ENCODE data around the gene DLGAP4. TPM values are rescaled to one million over a fixed set of nuclear protein-coding genes. Genes with fewer than 3 reads are reported as not detected.
A peak's percentile ranks its signal among the peaks of the same experiment; 100 is the strongest.

The DLGAP4 gene
- total and polyA plus RNA-seq, 4 donors = 33.2 to 150 (median 97.7) TPM

DNA sequence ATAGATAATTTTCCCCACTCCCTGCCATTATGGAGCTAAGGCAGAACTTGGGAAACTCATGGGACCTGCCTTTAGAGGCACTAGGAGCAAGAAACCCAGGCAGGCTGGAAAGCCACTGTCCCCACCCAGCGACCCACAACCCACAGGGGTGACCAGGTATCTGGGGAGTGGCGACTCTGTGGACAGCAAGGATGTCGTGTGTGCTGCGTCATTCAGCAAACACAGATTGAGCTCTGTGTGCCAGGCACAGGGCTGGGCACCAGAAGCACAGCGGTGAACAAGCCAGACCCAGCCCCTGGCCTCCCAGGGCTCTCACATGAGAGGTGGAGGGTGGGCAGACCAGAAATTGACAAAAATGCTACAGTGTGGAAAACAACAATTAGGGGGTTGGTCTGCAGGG lies 27.7 kb downstream of the DLGAP4 start:
- no peak for ATAC-seq (ENCODE audit: low FRiP score)
- Histone ChIP-seq H3K27ac (ENCODE audit: low read depth in 1 of 2, low read length in 2 of 2) (no peak overlapping the region), H3K36me3 (ENCODE audit: control insufficient read depth in 1 of 2, insufficient read depth in 2 of 2, low read length in 1 of 2) (no peaks in the 10 kb centered on the region), H3K4me1 (ENCODE audit: control insufficient read depth in 1 of 2, insufficient read depth in 2 of 2, low read length in 2 of 2) (no peaks in the 10 kb centered on the region), H3K4me3 (ENCODE audit: low read length in 2 of 2) (no peak overlapping the region), H3K27me3 (ENCODE audit: control insufficient read depth in 1 of 2, insufficient read depth in 2 of 2, low read length in 1 of 2) (no peaks in the 10 kb centered on the region), H3K9me3 (ENCODE audit: control insufficient read depth, low read length) (no peaks in the 10 kb centered on the region)
- 78 to 80% methylated on average over 5 of the region's 5 CpGs for WGBS, 2 donors
- intact Hi-C loops (cut with DNase I) = no loop called here
- DNase-seq = peak in 1 of 2 donors; percentile 20

DNA sequence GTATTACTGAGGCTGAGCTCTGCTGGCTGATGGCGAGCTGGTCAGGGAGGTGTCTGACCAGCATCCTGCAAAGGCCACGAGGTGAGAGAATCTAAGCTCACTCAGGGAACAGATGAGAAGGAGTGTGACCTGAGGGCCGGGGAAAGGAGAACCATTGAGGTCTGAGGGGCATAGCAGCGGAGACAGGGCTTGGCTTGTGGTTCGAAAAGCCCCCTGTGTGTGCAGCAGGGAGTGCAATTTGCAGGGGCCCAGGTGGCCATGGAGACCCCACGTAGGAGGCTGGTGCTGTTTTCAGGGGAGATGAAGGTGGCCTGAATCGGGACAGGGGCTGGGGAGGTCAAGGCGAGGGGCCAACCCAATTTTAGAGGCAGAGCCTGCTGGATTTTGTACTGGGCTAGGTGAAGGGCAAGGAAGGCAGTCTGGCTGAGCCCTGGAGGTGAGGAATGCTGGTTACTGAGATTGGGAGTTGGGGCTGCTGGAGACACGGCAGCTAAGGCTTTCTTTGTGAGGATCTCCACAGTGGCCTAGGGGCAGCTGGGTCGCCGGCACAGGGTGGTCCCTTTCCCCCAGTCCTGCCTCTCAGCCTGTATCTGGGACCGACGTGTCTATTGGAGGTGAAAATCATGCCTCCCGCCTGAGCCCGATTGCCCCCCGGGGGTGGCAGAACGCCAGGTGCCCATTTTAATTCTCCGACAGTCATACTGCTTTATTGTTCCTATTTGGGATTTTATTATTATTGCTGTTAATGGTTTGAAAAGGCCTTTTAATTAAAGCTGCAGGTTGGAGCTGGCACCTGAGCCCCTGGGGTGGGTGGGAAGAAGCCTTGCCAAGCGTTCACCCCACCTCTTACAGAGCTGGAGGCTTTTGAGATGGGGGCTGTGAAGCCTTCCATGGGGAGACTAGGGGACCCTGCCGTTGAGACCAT lies 28.4 kb downstream of the DLGAP4 start:
- Histone ChIP-seq H3K4me1 (ENCODE audit: control insufficient read depth in 1 of 2, insufficient read depth in 2 of 2, low read length in 2 of 2) (no peaks in the 10 kb centered on the region), H3K4me3 (ENCODE audit: low read length in 2 of 2) (no peak overlapping the region), H3K36me3 (ENCODE audit: control insufficient read depth in 1 of 2, insufficient read depth in 2 of 2, low read length in 1 of 2) (no peaks in the 10 kb centered on the region), H3K9me3 (ENCODE audit: control insufficient read depth, low read length) (no peaks in the 10 kb centered on the region), H3K27ac (ENCODE audit: low read depth in 1 of 2, low read length in 2 of 2) (no peak overlapping the region), H3K27me3 (ENCODE audit: control insufficient read depth in 1 of 2, insufficient read depth in 2 of 2, low read length in 1 of 2) (no peaks in the 10 kb centered on the region)
- no peak for ATAC-seq (ENCODE audit: low FRiP score)
- WGBS, 2 donors = 53 to 56% methylated on average over 20 of the region's 20 CpGs
- peak in 1 of 2 donors; percentile 34 for DNase-seq
- intact Hi-C loops (cut with DNase I) = no loop called here

DNA sequence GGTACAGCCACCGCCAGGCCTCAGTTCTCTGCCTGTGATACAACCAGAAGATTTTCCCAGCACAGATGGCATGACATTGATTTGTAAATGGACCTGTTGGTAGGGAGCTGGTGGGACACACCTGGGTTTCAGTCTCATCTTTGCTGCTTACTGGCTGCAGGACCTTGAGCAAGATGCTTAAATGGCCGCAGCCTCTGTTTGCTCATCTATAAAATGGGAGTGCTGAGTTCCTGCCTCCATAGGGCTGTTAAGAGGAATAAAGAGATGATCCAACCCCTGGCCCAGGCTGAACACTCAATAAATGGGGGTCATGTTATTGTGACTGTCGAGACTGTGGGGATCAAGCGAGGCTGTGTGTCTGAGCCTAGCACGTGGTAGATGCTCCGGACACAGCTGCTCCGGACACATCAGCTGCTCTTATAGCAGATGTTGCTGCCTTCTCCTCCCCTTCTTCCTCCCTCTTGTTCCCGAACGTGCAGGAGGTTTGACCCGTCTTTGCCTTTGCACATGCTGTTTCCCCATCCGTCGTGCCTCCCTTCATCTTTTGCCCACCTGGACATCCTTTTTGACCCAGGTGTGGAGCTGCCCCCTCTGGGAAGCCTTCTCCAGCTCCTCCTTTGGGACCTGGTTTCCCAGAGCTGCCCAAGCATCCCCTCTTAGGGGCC lies 29.2 kb downstream of the DLGAP4 start:
- intact Hi-C loops (cut with DNase I) = no loop called here
- 79 to 83% methylated on average over 12 of the region's 12 CpGs for WGBS, 2 donors
- no peaks in the 10 kb centered on the region for H3K4me1 ChIP-seq (ENCODE audit: control insufficient read depth in 1 of 2, insufficient read depth in 2 of 2, low read length in 2 of 2)
- no peaks in the 10 kb centered on the region for H3K36me3 ChIP-seq (ENCODE audit: control insufficient read depth in 1 of 2, insufficient read depth in 2 of 2, low read length in 1 of 2)
- H3K27ac ChIP-seq (ENCODE audit: low read depth in 1 of 2, low read length in 2 of 2) = no peak overlapping the region
- H3K9me3 ChIP-seq (ENCODE audit: control insufficient read depth, low read length) = no peaks in the 10 kb centered on the region
- ATAC-seq (ENCODE audit: low FRiP score) = no peak
- no peaks in the 10 kb centered on the region for H3K27me3 ChIP-seq (ENCODE audit: control insufficient read depth in 1 of 2, insufficient read depth in 2 of 2, low read length in 1 of 2)
- peak in 1 of 2 donors; percentile 2 for DNase-seq
- H3K4me3 ChIP-seq (ENCODE audit: low read length in 2 of 2) = no peak overlapping the region

DNA sequence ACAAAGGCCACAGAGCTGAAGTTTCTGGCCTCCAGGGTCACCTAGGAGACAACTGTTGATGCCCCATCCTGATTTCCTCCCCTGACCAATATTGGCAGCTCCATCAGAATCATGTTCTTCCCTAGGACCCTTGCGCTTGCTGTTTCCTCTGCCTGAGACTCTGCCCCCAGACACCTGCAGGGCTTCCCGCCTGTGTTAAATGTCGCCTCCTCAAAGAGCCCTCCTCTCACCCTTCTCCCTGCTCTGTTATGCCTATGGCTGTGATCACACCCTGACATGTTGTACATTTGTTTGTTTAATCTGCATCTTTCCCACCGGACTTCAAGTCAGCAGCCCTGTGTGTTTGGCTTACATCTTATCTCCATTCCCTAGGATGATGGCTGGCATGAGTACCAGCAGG lies 30.1 kb downstream of the DLGAP4 start:
- peak in 1 of 2 donors; percentile 8 for DNase-seq

DNA sequence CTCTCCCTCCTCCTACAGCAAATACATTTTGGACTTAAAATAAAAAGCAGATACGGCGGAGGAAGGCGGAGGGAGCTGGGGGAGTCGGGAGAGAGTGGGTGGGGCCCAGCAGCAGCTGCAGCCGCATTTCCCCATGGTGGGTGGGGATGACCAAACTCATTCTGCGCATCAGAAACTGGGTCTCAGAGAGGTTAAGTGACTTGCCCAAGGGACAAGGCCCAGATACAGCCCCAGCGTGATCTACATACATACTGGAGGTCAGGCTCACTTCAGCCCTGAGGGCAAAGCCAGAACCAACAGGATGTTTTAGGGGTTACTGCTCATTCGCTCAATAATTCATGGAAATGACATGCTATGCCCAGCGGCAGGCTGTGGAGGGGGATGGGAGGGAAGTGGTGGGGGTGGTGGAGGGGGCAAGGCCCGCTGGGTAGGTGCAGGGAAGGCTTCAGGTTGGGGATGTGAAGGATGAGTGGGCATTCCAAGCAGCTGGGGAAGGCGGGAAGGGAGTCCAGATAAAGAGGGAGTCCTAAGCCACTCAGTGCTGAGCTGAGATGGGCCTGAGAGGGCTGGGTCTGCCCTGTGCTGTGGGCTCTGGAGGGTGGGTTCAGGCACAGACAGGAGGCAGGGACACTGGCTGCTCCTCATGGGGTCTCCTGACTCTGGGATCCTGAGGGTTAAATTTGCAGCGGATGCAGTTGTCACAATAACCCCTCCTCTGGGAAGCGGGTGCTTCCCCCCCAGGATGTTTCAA lies 31.0 kb downstream of the DLGAP4 start:
- no peak overlapping the region for H3K27ac ChIP-seq (ENCODE audit: low read depth in 1 of 2, low read length in 2 of 2)
- no peaks in the 10 kb centered on the region for H3K4me1 ChIP-seq (ENCODE audit: control insufficient read depth in 1 of 2, insufficient read depth in 2 of 2, low read length in 2 of 2)
- no peak for ATAC-seq (ENCODE audit: low FRiP score)
- WGBS, 2 donors = 35 to 38% methylated on average over 13 of the region's 13 CpGs
- intact Hi-C loops (cut with DNase I) = no loop called here
- no peaks in the 10 kb centered on the region for H3K36me3 ChIP-seq (ENCODE audit: control insufficient read depth in 1 of 2, insufficient read depth in 2 of 2, low read length in 1 of 2)
- no peaks in the 10 kb centered on the region for H3K9me3 ChIP-seq (ENCODE audit: control insufficient read depth, low read length)
- no peak overlapping the region for H3K4me3 ChIP-seq (ENCODE audit: low read length in 2 of 2)
- no peaks in the 10 kb centered on the region for H3K27me3 ChIP-seq (ENCODE audit: control insufficient read depth in 1 of 2, insufficient read depth in 2 of 2, low read length in 1 of 2)
- DNase-seq = peak in 1 of 2 donors; percentile 35

More for the DNA sequence above, 30.1 kb downstream of the DLGAP4 start:
- WGBS, 2 donors = 65 to 66% methylated on average over 4 of the region's 4 CpGs
- Histone ChIP-seq H3K9me3 (ENCODE audit: control insufficient read depth, low read length) (no peaks in the 10 kb centered on the region), H3K27ac (ENCODE audit: low read depth in 1 of 2, low read length in 2 of 2) (no peak overlapping the region), H3K4me1 (ENCODE audit: control insufficient read depth in 1 of 2, insufficient read depth in 2 of 2, low read length in 2 of 2) (no peaks in the 10 kb centered on the region), H3K27me3 (ENCODE audit: control insufficient read depth in 1 of 2, insufficient read depth in 2 of 2, low read length in 1 of 2) (no peaks in the 10 kb centered on the region), H3K36me3 (ENCODE audit: control insufficient read depth in 1 of 2, insufficient read depth in 2 of 2, low read length in 1 of 2) (no peaks in the 10 kb centered on the region), H3K4me3 (ENCODE audit: low read length in 2 of 2) (no peak overlapping the region)
- no peak for ATAC-seq (ENCODE audit: low FRiP score)
- intact Hi-C loops (cut with DNase I) = no loop called here

DNA sequence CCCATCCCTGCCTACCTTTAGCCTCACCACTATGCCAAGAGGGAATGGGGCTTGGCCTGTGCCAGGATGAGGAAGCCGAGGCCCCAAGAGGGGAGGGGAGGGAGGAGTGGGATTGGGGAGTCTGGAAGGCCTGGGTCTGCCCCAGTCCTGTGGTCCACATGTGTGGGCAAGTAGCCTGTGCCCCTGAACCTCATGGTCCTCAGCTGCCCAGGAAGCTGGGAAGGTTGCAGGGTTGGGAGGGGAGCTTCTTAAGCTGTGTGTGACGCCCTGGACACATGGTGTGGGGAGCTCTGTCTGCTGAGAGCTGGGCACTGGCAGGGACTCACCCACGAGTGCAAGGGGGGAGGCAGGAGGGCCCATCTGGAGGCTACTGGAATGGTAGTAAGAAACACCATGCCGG lies 31.7 kb downstream of the DLGAP4 start:
- no peak for DNase-seq
- no peak overlapping the region for H3K4me3 ChIP-seq (ENCODE audit: low read length in 2 of 2)
- no peaks in the 10 kb centered on the region for H3K27me3 ChIP-seq (ENCODE audit: control insufficient read depth in 1 of 2, insufficient read depth in 2 of 2, low read length in 1 of 2)
- no peak overlapping the region for H3K27ac ChIP-seq (ENCODE audit: low read depth in 1 of 2, low read length in 2 of 2)
- no peaks in the 10 kb centered on the region for H3K4me1 ChIP-seq (ENCODE audit: control insufficient read depth in 1 of 2, insufficient read depth in 2 of 2, low read length in 2 of 2)
- no peaks in the 10 kb centered on the region for H3K36me3 ChIP-seq (ENCODE audit: control insufficient read depth in 1 of 2, insufficient read depth in 2 of 2, low read length in 1 of 2)
- intact Hi-C loops (cut with DNase I) = no loop called here
- no peak for ATAC-seq (ENCODE audit: low FRiP score)
- 59 to 67% methylated on average over 4 of the region's 4 CpGs for WGBS, 2 donors
- H3K9me3 ChIP-seq (ENCODE audit: control insufficient read depth, low read length) = no peaks in the 10 kb centered on the region

DNA sequence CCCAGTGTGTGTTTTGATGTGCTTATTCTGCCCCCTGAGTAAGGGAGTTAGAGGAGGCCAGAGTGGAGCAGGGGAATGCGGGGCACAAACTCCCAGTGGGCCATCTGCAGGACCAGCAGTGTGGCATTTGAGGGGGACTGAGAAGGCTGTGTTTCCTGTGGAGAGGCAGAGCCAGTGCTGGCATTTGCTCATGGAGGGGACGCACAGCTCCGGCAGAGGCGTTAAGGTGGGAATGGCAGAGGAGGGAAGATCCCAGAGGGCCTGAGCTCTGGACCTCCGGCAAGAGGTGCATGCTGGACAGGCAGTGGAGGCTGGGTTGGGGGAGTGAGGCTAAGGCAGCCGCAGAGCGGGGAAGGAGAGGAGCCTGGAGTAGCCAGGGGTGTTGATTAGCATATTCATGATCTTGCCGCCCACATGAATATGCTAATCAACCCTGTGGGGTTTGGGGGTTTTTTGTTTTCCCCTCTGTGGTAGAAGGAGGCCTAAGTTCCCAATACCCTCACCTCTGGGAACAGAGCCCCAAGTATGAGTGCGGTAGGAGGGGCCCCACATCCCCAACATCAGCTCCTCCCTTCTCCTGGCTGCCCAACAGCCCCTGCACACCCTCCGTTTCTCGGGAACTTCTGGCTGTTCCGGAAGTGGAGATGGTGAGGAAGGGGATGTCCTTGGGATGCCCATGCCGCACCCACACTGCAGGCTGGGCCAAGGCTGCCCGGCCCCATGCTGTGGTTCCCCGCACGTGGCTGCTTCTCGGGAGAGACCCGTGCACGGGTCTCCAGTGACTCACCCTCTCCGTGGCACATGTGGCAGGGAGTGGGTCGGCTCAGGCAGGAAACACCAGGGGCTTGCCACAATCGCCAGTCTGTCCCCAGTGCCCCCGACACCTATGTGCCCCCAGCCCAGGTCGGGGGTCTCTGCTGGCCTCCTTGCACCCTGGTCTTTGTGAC lies 33.8 kb downstream of the DLGAP4 start:
- no peaks in the 10 kb centered on the region for H3K9me3 ChIP-seq (ENCODE audit: control insufficient read depth, low read length)
- ATAC-seq (ENCODE audit: low FRiP score) (no peak), DNase-seq (peak in 1 of 2 donors; percentile 17)
- 22 to 23% methylated on average over 24 of the region's 24 CpGs for WGBS, 2 donors
- H3K4me3 ChIP-seq (ENCODE audit: low read length in 2 of 2) = no peak overlapping the region
- intact Hi-C loops (cut with DNase I) = no loop called here
- H3K4me1 ChIP-seq (ENCODE audit: control insufficient read depth in 1 of 2, insufficient read depth in 2 of 2, low read length in 2 of 2) = no peaks in the 10 kb centered on the region
- H3K27me3 ChIP-seq (ENCODE audit: control insufficient read depth in 1 of 2, insufficient read depth in 2 of 2, low read length in 1 of 2) = no peaks in the 10 kb centered on the region
- H3K36me3 ChIP-seq (ENCODE audit: control insufficient read depth in 1 of 2, insufficient read depth in 2 of 2, low read length in 1 of 2) = no peaks in the 10 kb centered on the region
- H3K27ac ChIP-seq (ENCODE audit: low read depth in 1 of 2, low read length in 2 of 2) = no peak overlapping the region

DNA sequence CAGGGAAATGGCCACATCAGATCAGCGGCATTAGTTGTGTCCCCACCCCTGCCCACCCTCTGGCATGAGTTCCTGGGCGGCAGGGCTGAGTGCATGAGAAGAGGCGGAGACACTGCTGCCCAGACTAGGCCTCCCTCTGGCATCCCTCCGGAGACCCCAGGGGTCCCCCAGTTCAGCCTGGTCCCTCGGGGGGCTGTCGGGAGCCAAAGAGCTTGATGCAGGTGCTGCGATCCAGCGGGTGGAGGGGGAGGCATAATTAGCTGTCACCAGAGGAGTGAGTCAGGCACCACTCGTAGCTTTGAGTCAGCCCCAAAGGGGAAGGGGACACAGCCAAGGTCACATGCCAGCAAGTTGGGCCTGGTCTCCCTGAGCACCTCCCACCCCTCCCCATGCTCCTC lies 34.5 kb downstream of the DLGAP4 start:
- ATAC-seq (ENCODE audit: low FRiP score) (no peak), DNase-seq (peak in 1 of 2 donors; percentile 26)
- Histone ChIP-seq H3K27me3 (ENCODE audit: control insufficient read depth in 1 of 2, insufficient read depth in 2 of 2, low read length in 1 of 2) (no peaks in the 10 kb centered on the region), H3K27ac (ENCODE audit: low read depth in 1 of 2, low read length in 2 of 2) (no peak overlapping the region), H3K4me3 (ENCODE audit: low read length in 2 of 2) (no peak overlapping the region), H3K4me1 (ENCODE audit: control insufficient read depth in 1 of 2, insufficient read depth in 2 of 2, low read length in 2 of 2) (no peaks in the 10 kb centered on the region), H3K36me3 (ENCODE audit: control insufficient read depth in 1 of 2, insufficient read depth in 2 of 2, low read length in 1 of 2) (no peaks in the 10 kb centered on the region), H3K9me3 (ENCODE audit: control insufficient read depth, low read length) (no peaks in the 10 kb centered on the region)
- intact Hi-C loops (cut with DNase I) = no loop called here
- WGBS, 2 donors = 56 to 59% methylated on average over 9 of the region's 9 CpGs

All from aorta (tissue), 5 donors.